Small intestine (tissue), 7 donors: ENCODE data around the gene NEDD4L. TPM values are rescaled to one million over a fixed set of nuclear protein-coding genes. Genes with fewer than 3 reads are reported as not detected.

ENCODE experiments used
- DNase-seq, 2 donors: peaks; one replicate each; pipeline versions ENCODE4 v3.0.0 to v3.0.0-alpha.2; 2013
- FAIRE-seq: peaks from 2 replicates; lab custom pipeline; 2012; peaks lifted over from hg19 to GRCh38; lab: Jason Lieb, UNC
- H3K27ac ChIP-seq, 3 donors: one replicate each; pipeline ENCODE4 v1.5.1; 2013; ENCODE audit warnings: low read length in 2 of 3, mild to moderate bottlenecking in 2 of 3, control low read depth in 1 of 3, inconsistent platforms in 1 of 3, low read depth in 1 of 3, moderate library complexity in 1 of 3
- H3K27me3 ChIP-seq, 3 donors: one replicate each; pipeline ENCODE4 v1.6.1; 2013; ENCODE audit warnings: low read length in 3 of 3, inconsistent platforms in 1 of 3; ENCODE audit not compliant: control insufficient read depth in 3 of 3, insufficient read depth in 3 of 3
- H3K36me3 ChIP-seq, 3 donors: one replicate each; pipeline ENCODE4 v1.6.1; 2013; ENCODE audit warnings: low read length in 3 of 3, inconsistent platforms in 1 of 3, low read depth in 1 of 3, mild to moderate bottlenecking in 1 of 3, moderate library complexity in 1 of 3; ENCODE audit not compliant: control insufficient read depth in 3 of 3, insufficient read depth in 2 of 3
- H3K4me1 ChIP-seq, 3 donors: one replicate each; pipeline ENCODE4 v1.6.1; 2013; ENCODE audit warnings: low read length in 2 of 3, inconsistent platforms in 1 of 3, low read depth in 1 of 3, mild to moderate bottlenecking in 1 of 3, moderate library complexity in 1 of 3; ENCODE audit not compliant: control insufficient read depth in 3 of 3, insufficient read depth in 2 of 3
- H3K4me3 ChIP-seq, 3 donors: one replicate each; pipeline ENCODE4 v1.5.1; 2013; ENCODE audit warnings: low read length in 3 of 3, control low read depth in 1 of 3, inconsistent platforms in 1 of 3, low read depth in 1 of 3, mild to moderate bottlenecking in 1 of 3, moderate library complexity in 1 of 3
- H3K9me3 ChIP-seq, 2 donors: one replicate each; pipeline ENCODE4 v1.6.1; 2013; ENCODE audit warnings: low read depth in 1 of 2, low read length in 1 of 2; ENCODE audit not compliant: control insufficient read depth in 2 of 2, insufficient read depth in 1 of 2
- WGBS, 3 donors: extraction: QIAGEN DNeasy Blood & Tissue Kit; methylation state at CpG; one replicate each; pipeline ENCODE4 v1.1.7; 2013; 5-methylcytosine and 5-hydroxymethylcytosine counted together
- polyA plus RNA-seq, 4 donors: library from polyadenylated mRNA; stranded (reverse) in 3 of 4; unstranded in 1 of 4; fragments of 200-250 nt in 3 of 4; fragments of 120-200 nt in 1 of 4; gene quantifications; one replicate each; pipeline versions ENCODE4 v1.2.1 to v1.2.3, GENCODE V29; 2013
- donor health status: healthy with polysubstance abuse.
- donor health status: control.
- donor health status: control.
- donor health status: Bipolar disorder and iron deficiency.
- donor health status: healthy.

The NEDD4L gene
- polyA plus RNA-seq, 4 donors, result 36.5 to 113 (median 96.2) TPM

DNA sequence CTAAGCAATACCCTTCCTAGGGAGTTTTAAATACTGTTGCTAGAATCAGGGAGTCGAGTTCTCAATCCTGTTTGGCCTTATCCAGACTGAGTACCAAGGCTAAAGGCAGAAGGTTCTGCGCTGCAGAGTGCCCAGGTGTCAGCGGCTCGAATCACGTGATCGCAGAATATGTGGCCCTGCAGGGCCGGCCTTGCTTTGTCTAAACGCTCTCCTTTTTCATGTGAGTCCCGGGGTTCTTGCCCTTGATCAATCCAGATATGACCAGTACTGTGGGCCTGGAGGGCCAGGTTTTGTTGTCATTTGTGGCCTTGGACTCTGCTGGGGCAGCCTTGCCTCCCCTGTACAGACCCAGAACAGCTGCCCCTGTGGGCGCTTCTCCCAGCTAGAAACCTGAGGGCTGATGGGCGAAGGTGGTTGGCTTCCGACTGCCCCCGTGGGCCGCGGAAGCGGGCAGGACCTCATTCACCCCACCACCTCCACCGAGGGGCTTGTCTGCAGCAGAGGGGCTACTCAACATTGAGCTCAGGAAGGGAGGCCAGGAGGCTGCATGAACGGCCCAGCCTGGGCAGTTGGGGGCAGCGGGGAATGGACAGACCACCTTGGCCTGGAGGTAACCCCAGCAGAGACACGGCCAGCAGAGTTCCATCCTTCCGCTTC lies 359.9 kb downstream of the NEDD4L start:
- no peak for FAIRE-seq
- peaks cover 0 to 47% (median 4%) of the 10 kb centered on the region in 3 donors for H3K4me1 ChIP-seq
- 88 to 95% (median 90%) methylated on average over 21 of the region's 21 CpGs for WGBS, 3 donors
- no peak overlapping the region for H3K4me3 ChIP-seq
- H3K27ac ChIP-seq, result no peak overlapping the region
- no peaks in the 10 kb centered on the region for H3K27me3 ChIP-seq
- DNase-seq, result no peak
- H3K9me3 ChIP-seq, result no peaks in the 10 kb centered on the region
- peaks cover 0 to 11% (median 0%) of the 10 kb centered on the region in 3 donors for H3K36me3 ChIP-seq

DNA sequence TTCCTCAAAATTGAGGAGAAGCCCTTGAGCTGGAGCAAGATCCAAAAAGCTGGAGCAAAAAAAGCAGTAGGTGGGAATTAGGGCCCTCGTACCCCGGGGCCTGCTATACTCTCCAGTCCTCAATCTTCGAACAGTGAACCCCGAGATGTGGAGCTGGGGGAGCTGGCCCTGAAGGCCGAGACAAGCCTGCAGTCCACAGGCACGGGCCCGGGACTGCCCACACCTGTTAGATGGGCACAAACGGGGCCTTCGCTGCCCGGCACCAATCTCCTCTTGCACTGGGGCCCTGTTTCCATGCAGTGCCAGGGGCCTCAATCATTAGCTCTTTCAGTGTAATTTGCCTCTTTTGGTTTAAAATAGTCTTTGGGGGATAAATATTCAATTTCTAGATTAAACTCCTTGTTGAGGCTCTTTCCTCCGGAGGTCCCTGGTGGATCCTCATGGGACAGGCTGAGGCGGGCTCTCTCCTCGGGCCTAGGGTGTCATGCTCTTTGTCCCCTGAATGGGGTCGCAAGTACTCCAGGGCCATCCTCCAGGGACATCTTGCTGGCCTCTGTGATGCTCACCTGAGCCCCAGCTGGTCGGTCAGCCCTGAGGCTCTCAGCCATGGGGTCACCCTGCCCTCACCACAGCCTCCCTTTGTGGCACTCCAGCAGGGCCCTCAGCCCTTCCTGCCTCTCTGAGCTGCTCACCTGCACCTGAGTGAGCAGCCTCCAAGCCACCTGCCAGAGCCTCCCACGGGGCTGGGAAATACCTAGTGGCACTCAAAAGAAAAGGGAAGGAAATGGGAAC lies 361.3 kb downstream of the NEDD4L start:
- no peaks in the 10 kb centered on the region for H3K27me3 ChIP-seq
- H3K36me3 ChIP-seq, result no peaks in the 10 kb centered on the region
- DNase-seq, result no peak
- no peak overlapping the region for H3K4me3 ChIP-seq
- no peak overlapping the region for H3K27ac ChIP-seq
- peaks cover 0 to 51% (median 4%) of the 10 kb centered on the region in 3 donors for H3K4me1 ChIP-seq
- no peak for FAIRE-seq
- 86 to 91% (median 87%) methylated on average over 16 of the region's 16 CpGs for WGBS, 3 donors
- H3K9me3 ChIP-seq, result no peaks in the 10 kb centered on the region

DNA sequence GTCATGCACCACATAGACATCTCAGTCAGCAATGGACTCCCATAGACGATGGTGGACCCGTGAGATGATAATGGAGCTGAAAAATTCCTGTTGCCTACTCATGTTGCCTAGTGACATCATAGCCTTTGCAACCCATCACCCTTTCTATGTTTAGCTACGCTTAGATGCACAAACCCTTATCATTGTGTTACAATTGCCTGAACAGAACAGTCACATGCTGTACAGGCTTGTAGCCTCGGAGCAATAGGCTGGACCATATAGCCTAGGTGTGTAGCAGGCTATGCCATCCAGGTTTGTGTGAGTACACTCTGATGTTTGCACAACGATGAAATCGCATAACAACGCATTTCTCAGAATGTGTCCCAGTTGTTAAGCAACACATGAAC lies 363.2 kb downstream of the NEDD4L start:
- 72 to 78% (median 72%) methylated on average over 7 of the region's 7 CpGs for WGBS, 3 donors
- no peaks in the 10 kb centered on the region for H3K9me3 ChIP-seq
- FAIRE-seq, result no peak
- H3K4me3 ChIP-seq, result no peak overlapping the region
- DNase-seq, result peak; percentile 21 to 75
- H3K4me1 ChIP-seq, result peaks cover 0 to 52% (median 4%) of the 10 kb centered on the region in 3 donors
- H3K27ac ChIP-seq, result peak overlapping the region in 1 of 3 donors; percentile 55
- no peaks in the 10 kb centered on the region for H3K36me3 ChIP-seq
- no peaks in the 10 kb centered on the region for H3K27me3 ChIP-seq

DNA sequence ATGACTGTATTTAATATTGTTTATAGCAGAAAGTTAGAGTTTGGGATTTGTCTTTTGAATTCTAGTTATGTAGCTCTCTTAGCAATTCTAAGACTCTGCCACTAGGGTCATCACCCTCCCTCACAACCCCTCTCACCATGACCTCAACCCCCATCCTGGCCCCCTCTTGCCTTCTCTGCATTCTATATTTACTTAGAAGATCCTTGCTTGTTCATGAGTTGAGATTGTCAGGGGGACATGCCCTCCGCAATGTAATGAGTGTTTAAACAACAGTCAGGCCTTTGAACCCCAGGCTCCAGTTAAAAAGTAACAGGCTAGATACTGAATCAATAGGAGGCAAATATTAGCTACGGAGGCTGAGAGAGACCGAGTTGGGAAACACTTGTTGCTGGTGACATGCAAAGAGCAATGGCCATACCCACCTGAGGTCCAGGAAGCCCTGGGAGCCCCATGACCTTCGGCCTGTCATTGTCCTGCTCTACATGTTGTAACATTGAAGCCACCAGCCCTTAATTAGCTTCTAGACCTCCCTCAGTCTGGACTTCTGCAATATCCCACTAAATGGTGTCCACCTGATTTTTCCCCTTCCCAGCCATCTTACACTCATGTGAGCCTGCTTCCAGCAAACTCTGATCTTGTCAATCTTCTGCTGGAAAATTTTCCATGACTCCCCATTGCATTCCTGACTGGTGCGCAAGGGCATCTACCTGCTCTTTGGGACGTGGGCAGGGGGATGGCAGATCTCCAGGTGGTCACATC lies 363.8 kb downstream of the NEDD4L start:
- no peak for FAIRE-seq

GRCh38 chr18:58408665-58409064 lies 364.6 kb downstream of the NEDD4L start:
- 80 to 89% (median 83%) methylated on average over 4 of the region's 4 CpGs for WGBS, 3 donors
- H3K4me3 ChIP-seq, result no peak overlapping the region
- no peaks in the 10 kb centered on the region for H3K27me3 ChIP-seq
- DNase-seq (peak in 1 of 2 donors; percentile 47), FAIRE-seq (no peak)
- H3K9me3 ChIP-seq, result no peaks in the 10 kb centered on the region
- H3K36me3 ChIP-seq, result no peaks in the 10 kb centered on the region
- H3K27ac ChIP-seq, result peak overlapping the region in 1 of 3 donors; percentile 55
- peaks cover 0 to 44% (median 4%) of the 10 kb centered on the region in 3 donors for H3K4me1 ChIP-seq

More for the DNA sequence above, 363.8 kb downstream of the NEDD4L start:
- Histone ChIP-seq H3K27ac (peak overlapping the region in 2 of 3 donors; percentile 34 to 55), H3K4me1 (peaks cover 0 to 46% (median 4%) of the 10 kb centered on the region in 3 donors), H3K4me3 (no peak overlapping the region), H3K27me3 (no peaks in the 10 kb centered on the region), H3K36me3 (no peaks in the 10 kb centered on the region), H3K9me3 (no peaks in the 10 kb centered on the region)
- 49 to 72% (median 50%) methylated on average over 6 of the region's 6 CpGs for WGBS, 3 donors
- DNase-seq, result peak; percentile 81 to 88

DNA sequence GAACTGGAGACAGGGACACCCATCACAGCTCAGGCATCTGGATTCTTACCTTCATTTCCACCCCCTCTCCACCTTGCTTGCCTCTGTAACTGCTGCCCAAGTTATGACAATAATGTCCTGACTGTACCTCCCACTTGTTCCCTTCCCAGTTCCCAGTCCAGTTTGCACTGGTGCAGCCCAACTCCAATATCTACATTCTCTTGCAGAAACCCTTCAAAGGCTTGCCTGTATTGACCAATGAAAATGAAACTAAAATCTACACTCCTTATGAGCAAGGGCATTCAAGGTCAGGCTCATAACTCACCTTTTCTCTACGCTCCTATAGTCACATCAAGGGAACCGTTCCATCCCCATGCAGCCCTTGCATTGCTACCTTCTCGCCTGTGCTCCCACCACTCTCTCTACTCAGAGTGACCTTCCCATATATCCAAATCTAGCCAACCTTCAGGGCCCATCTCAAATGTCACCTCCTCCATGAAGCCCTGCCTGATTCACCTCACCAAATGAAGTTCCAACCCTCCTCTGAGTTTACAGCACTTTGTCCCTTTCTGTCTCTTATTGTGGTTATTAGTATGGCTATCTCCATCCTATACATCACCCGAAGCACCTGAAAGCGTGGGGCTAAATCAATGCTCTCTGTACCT lies 365.9 kb downstream of the NEDD4L start:
- Histone ChIP-seq H3K36me3 (no peaks in the 10 kb centered on the region), H3K27me3 (no peaks in the 10 kb centered on the region), H3K4me1 (peaks cover 0 to 49% (median 7%) of the 10 kb centered on the region in 3 donors), H3K27ac (no peak overlapping the region), H3K9me3 (no peaks in the 10 kb centered on the region), H3K4me3 (no peak overlapping the region)
- DNase-seq (peak in 1 of 2 donors; percentile 25), FAIRE-seq (no peak)
- WGBS, 3 donors, result 91 to 94% (median 92%) methylated on average over 5 of the region's 5 CpGs

DNA sequence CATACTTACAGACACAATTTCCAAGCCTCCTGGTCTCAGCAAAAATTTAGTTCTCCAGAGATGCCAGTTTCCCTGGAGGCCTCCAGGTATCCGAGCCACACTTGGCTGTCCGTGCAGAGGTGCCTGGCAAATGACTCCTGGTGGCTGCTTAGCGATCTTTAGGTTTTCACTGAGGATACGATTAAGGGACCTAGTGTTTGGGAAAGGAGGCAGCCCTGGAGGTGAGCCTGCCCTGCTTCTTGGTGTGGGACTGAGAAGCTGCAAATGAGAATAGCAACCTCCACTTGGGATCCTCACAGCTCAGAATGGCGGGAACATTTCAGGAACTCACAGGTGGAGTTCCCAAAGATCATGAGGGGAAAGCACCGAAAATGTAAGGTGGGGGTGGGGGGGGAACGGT lies 367.3 kb downstream of the NEDD4L start:
- Histone ChIP-seq H3K36me3 (no peaks in the 10 kb centered on the region), H3K9me3 (no peaks in the 10 kb centered on the region), H3K4me1 (peaks cover 0 to 55% (median 7%) of the 10 kb centered on the region in 3 donors), H3K4me3 (no peak overlapping the region), H3K27ac (no peak overlapping the region), H3K27me3 (no peaks in the 10 kb centered on the region)
- no peak for DNase-seq
- 83 to 92% (median 89%) methylated on average over 7 of the region's 7 CpGs for WGBS, 3 donors
- no peak for FAIRE-seq
